HG03066 (cell line): ENCODE measurements around the gene GHRH.

Experiments
- ATAC-seq: cut with Tn5 transposase; IDR thresholded peaks from one replicate; pipeline ENCODE4 v1.9.1; 2021; ENCODE audit warnings: low read depth; ENCODE audit not compliant: unreplicated experiment

GHRH gene

GRCh38 chr20:37293301-37293943, 31.8 kb upstream of the GHRH start:
- ATAC-seq = no peak

DNA sequence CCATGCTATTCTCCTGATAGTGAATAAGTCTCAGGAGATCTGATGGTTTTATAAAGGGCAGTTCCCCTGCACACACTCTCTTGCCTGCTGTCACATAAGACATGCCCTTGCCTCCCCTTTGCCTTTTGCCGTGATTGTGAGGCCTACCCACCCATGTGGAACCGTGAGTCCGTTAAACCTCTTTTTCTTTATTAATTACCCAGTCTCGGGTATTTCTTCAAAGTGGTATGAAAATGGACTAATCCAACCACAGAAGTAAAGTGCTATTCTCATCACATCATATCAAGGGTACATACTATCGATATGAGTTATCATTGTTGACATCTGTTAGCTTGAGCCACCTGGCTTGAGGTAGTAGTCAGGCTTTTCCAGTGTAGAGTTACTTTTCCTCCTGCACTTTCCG, 30.1 kb upstream of the GHRH start:
- ATAC-seq = no peak

DNA sequence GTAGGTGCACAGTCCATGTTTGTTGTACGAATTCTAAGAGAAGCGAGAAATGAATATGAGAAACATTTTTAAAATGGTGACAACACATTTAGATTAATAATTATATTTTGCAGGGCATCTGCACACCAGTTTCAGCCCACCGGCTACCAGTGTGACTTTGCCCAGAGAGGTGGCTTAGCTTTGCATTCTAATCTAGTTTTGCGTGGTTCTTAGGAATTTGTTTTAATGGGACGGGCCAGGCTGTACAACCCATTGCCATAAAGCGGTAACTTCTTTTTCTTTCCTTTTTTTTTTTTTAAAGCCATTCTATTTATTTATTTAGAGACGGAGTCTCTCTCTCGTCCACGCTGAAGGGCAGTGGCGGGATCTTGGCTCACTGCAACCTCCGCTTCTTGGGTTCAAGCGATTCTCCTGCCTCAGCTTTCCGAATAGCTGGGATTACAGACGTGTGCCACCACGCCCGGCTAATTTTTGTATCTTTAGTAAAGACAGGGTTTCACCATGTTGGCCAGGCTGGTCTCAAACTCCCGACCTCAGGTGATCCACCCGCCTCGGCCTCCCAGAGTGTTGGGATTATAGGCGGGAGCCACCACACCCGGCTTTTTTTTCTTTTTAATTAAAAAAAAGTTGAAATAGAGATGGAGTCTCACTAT, 28.7 kb upstream of the GHRH start:
- no peak for ATAC-seq

GRCh38 chr20:37288091-37288490, 26.5 kb upstream of the GHRH start:
- no peak for ATAC-seq

DNA sequence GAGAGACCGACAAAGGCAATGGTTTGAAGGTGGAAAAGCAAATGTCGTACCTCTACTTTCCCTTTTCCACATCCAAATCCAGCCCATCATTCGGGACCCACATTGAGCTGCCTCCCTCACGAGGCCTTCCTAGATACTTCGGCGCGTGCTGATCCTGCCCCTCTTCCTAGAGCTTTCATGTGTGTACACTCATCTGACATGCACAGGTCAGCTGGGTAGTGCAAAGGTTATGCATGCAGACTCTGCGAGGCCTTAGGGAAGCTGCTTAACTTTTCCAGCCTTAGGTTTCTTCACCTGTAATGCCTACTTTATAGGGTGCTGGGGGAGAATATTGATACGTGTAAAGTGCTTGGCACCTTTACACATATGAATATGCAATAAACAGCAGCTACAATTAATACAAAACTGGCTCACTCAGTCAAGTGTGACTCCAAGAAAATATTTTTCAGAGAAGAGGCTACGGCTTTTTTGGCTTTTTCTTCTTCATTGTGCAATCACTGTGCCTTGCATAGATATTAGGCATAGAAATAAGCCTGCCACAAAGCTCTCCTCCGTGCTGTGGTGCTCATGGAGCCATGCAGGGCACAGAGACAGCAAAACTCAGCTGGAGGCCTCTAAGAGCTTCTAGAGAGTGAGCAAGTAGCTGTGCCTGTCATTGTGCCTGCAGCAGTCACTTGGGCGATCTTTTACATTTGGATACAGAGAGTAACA, 24.2 kb upstream of the GHRH start:
- no peak for ATAC-seq

- ATAC-seq = no peak
These were observed 23.1 kb upstream of the GHRH start for GRCh38 chr20:37284691-37285161.

DNA sequence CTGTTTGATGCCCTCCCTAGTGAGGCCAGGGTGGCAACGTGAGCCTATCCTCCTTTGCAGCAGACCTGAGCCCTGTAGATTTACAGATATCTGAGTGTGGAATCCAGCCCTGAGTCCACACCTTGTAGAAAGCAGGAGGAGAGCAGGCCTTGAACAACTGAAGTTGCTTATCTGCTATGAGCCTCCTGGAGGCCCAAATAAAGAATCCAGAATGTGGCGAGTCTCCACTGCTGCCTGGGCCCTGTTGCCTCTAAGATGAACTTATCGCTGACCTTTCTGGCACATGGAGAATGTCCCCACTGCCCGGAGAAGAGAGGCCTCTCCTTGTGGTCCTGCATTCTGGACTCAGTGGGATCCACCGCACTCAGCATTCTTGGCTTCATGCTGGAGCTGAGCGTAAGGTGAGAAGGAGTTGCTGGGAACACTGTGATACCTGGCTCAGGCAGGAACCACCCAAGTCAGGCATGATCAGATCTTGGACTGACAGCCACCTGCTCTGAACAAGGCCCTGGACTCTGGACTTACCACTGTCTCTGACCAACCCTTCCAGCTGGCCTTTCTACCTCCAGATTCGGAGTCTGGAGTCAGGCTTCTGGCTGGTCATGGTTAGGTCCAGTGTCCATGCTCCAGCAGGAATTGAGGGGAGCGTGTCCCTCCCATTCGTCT, 22.0 kb upstream of the GHRH start:
- no peak for ATAC-seq

DNA sequence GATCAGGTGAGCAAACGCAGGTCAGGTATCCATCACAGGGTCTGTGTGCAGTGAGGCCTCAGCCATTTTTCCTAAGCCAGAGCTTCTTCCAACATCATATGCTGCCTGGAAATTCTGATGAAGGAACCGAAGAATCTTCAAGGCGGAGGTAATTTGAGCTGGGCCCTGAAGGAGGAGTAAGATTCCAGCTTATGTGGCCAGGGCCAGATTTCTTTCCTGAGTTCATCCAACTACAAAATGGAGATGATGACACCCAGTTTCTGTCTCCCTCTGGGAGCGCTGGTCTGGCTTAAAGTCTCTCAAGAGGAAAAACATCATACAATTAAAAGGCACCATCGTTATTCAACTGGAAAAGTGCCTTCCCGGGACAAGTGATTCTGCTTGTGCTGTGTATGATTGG, 20.9 kb upstream of the GHRH start:
- ATAC-seq = no peak

DNA sequence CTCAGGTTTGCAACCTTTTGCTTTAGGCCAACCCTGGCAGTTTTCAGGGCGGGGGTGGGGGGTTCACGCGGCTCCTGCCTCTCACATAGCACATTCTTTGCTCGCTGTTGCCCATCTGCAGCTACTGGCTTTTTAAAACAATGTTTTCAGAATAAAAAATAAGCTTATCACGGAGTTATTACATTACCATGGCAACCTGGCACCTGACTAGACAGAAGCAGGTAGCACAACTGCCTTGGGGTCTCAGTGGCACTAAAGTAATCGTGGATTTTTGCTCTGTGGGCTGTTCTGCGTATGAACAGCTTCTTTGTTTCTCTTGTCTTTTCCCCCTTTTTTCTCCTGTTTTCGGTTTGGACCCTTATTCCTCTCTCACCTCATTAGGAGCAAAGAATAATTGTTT, 18.8 kb upstream of the GHRH start:
- ATAC-seq = no peak

GRCh38 chr20:37279820-37280219, 18.2 kb upstream of the GHRH start:
- ATAC-seq = no peak

GRCh38 chr20:37278966-37279590, 17.5 kb upstream of the GHRH start:
- ATAC-seq = no peak

DNA sequence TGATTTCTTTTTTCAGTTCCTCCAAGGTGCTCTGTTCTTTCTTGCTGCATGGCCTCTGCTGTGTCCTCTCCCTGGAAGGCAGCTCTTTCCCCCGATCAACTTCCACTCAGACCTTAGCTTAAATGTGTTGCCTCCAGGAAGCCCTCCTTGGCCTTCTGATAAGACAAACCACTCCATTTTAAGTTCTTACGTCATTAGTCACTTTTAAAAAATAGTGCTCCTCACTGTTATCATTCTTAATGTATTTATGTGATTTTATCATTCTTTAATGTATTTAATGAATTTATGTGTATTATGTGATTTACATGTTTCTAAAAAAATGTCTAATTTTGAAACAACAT, 15.6 kb upstream of the GHRH start:
- ATAC-seq = no peak

- ATAC-seq = no peak
These were observed 15.1 kb upstream of the GHRH start for GRCh38 chr20:37276494-37277252.

DNA sequence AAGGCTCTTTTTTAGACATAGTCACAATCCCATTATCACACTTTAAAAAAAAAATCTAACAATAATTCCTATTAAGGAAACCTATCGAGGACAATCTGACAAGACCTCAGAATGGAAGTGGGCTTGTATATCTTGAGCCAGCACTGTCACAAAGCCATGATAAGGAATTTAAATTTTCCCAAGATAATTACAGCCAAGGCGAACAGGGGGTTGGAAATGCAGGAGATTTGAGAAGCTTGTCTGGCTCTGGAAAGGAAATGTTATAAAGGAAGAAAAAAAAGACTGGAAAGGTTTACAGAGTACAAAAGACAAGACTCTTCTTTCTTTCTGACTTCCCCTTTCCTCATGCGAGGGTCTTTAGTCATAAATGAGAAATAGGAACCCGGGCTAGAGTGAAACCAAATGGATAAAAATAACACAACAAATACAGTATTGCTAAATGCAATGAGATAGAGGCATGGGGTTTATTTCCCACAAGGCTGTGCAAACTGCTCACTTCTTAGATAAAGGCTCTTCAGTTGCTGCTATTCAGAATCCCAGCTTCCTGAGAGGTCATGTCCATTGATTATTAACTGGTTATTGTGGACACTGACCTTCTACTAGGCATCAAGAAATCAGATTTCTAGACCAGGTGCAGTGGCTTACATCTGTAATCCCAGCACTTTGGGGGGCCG, 13.4 kb upstream of the GHRH start:
- no peak for ATAC-seq

DNA sequence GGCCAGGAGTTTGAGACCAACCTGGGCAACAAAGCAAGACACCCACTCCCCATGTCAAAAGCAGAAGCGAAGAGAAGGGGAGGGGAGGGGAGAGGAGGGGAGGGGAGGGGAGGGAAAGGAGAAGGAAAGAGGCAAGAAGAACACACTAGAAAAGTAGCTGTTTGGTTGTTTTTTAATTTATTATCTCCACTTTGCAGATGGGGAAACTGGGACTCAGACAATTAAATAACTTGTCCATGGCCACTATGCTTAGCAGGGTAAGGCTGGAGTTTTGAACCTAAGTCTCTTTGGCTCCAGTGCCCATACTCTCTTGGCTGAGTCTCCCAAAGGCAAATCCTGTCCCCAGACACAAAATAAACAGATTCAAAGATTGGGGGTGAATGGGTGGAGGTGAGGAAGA, 12.4 kb upstream of the GHRH start:
- no peak for ATAC-seq

DNA sequence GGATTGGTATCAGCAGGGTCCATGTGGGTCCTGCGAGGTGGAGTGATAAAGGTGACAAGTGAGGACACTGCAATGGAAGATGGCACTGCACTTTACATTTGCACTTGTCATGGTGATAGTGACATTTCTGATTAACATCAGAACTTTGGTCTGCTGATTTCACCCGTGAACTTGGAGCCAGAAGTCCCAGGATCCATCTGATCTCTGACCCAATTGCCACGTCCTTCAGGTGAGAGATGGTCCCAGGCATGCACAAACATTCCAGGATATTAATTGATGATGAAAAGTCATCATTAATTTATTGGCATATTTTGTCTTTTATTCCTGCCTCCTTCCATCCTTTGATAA, 9.8 kb upstream of the GHRH start:
- no peak for ATAC-seq

GRCh38 chr20:37270576-37271420, 9.2 kb upstream of the GHRH start:
- peak; percentile 68 for ATAC-seq

DNA sequence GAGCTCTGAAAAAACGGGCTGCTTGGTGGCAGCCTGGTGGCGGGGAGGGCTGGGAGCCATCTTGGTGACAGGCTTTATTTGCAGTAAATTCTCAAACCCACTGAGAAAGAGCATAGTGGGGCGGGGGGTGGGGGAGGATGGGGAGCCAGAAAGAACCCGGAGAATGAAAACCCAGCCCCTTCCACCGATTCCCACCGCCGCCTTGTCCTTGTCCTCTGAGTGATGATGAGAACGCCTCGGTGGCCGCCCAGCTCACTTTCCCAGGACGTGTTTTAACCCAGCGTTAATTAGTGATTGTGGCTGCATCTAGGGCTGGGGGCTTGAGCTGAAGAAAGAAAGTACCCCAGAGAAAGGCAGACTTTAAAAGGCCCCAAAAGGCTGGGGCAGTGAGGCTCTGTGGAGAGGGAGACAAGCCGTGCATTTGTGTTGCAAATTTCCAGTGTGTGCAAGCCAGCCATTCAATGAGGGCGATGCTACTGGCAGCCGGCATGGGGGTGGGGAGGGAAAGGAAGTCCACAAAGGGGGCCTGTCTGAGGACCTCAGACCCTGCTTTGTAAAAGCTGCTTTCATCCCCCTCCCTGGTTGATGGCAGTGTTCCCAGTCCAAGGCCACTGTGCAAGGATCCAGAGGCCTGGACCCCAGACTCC, 6.2 kb upstream of the GHRH start:
- no peak for ATAC-seq
